ENCODE measurements around the gene RASGRP2. TPM values are rescaled to one million over a fixed set of nuclear protein-coding genes. Genes with fewer than 3 reads are reported as not detected.

The RASGRP2 gene
- total and polyA plus RNA-seq, 7 donors = 2.6 to 14.7 (median 8.0) TPM

GRCh38 chr11:64746486-64746885 lies 2.5 kb upstream of the RASGRP2 start:
- no peaks in the 10 kb centered on the region for H3K27me3 ChIP-seq (ENCODE audit: insufficient read depth in 3 of 3, low read length in 2 of 3)
- peaks cover 44% of the 10 kb centered on the region for H3K4me1 ChIP-seq
- no peaks in the 10 kb centered on the region for H3K9me3 ChIP-seq
- intact Hi-C loops (cut with DNase I) = no loop called here
- H3K36me3 ChIP-seq (ENCODE audit: insufficient read depth in 1 of 2, low read depth in 1 of 2) = peaks cover 0 to 49% of the 10 kb centered on the region in 2 donors
- ATAC-seq (peak in 2 of 4 donors; percentile 7 to 11), DNase-seq (peak in 1 of 2 donors; percentile 67)
- H3K27ac ChIP-seq = peak overlapping the region; percentile 82
- TF ChIP-seq CTCF (IDR thresholded peaks at IDR 0.05) = no peak
- peak overlapping the region; percentile 76 for H3K4me3 ChIP-seq
- WGBS, 3 donors = 21 to 34% (median 28%) methylated on average over 10 of the region's 10 CpGs

- Histone ChIP-seq H3K27me3 (ENCODE audit: insufficient read depth in 3 of 3, low read length in 2 of 3) (no peaks in the 10 kb centered on the region), H3K36me3 (ENCODE audit: insufficient read depth in 1 of 2, low read depth in 1 of 2) (peaks cover 0 to 42% of the 10 kb centered on the region in 2 donors), H3K27ac (peak overlapping the region; percentile 82), H3K4me1 (peaks cover 44% of the 10 kb centered on the region), H3K9me3 (no peaks in the 10 kb centered on the region), H3K4me3 (peak overlapping the region; percentile 76)
- 0 to 3% (median 1%) methylated on average over 45 to 52 of the region's 52 CpGs for WGBS, 3 donors
- intact Hi-C loops (cut with DNase I) = no loop called here
- ATAC-seq = peak; percentile 50 to 60 (median 58)
- TF ChIP-seq CTCF (IDR thresholded peaks at IDR 0.05) = no peak
- DNase-seq = peak; percentile 85 to 93
Observed at GRCh38 chr11:64745521-64746328, 1.8 kb upstream of the RASGRP2 start.

DNA sequence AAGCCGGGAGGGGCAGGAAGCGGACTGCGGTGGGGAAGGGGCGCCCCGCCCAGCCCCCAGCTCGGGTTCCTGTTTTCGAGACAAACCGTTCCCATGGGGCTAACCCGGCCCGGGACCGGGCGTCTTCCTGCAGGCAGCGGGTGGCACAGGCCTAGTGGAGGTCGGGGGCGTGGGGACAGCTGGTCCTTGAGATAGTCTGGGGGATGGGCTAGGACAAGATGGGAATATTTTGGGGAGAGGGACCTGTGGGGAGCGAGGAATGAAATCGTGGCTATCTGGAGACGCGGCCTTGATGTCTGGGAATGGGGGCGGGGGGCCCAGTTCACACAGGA lies 1.2 kb upstream of the RASGRP2 start:
- Histone ChIP-seq H3K36me3 (ENCODE audit: insufficient read depth in 1 of 2, low read depth in 1 of 2) (peaks cover 0 to 36% of the 10 kb centered on the region in 2 donors), H3K4me1 (peaks cover 44% of the 10 kb centered on the region), H3K4me3 (peak overlapping the region; percentile 76), H3K27ac (peak overlapping the region; percentile 82), H3K27me3 (ENCODE audit: insufficient read depth in 3 of 3, low read length in 2 of 3) (no peaks in the 10 kb centered on the region), H3K9me3 (no peaks in the 10 kb centered on the region)
- ATAC-seq (no peak), DNase-seq (peak; percentile 80 to 89)
- intact Hi-C loops (cut with DNase I) = no loop called here
- TF ChIP-seq CTCF (IDR thresholded peaks at IDR 0.05) = no peak
- 1 to 3% (median 1%) methylated on average over 16 to 20 of the region's 20 CpGs for WGBS, 3 donors

GRCh38 chr11:64744544-64745188 lies 724 bp upstream of the RASGRP2 start:
- no peak for ATAC-seq
- WGBS, 3 donors = 1 to 2% (median 1%) methylated on average over 22 to 85 of the region's 89 CpGs
- no peak for TF ChIP-seq CTCF (IDR thresholded peaks at IDR 0.05)
- H3K4me3 ChIP-seq = peak overlapping the region; percentile 76
- intact Hi-C loops (cut with DNase I) = loop anchor here in 1 of 2 donors (5.0 kb wide), 1 partner anchor 57 kb away; no protein-coding TSS in a partner anchor
- peaks cover 44% of the 10 kb centered on the region for H3K4me1 ChIP-seq
- no peaks in the 10 kb centered on the region for H3K9me3 ChIP-seq
- H3K27me3 ChIP-seq (ENCODE audit: insufficient read depth in 3 of 3, low read length in 2 of 3) = no peaks in the 10 kb centered on the region
- H3K36me3 ChIP-seq (ENCODE audit: insufficient read depth in 1 of 2, low read depth in 1 of 2) = peaks cover 0 to 31% of the 10 kb centered on the region in 2 donors
- H3K27ac ChIP-seq = peak overlapping the region; percentile 82
- DNase-seq = peak in 1 of 2 donors; percentile 65

All from psoas muscle (tissue), 8 donors.